MCF 10A (cell line): Measurements from ENCODE around the gene NFAT5. TPM values are rescaled to one million over a fixed set of nuclear protein-coding genes. Genes with fewer than 3 reads are reported as not detected.

Experiments used
- BruUV-seq: library from RNA; stranded (reverse); fragments of 400-500 nt; replicated peaks from 2 replicates; lab custom pipeline; 2021; lab: Mats Ljungman, UMichigan
- CTCF ChIA-PET: fragments of 300-600 bp; sonication (Branson Sonifier 250); formaldehyde crosslinking; extraction: SDS; loops from one replicate; lab custom pipeline; 2021; ENCODE audit warnings: antibody characterized with exemption, inconsistent platforms; lab: Yijun Ruan, JAX
- POLR2A ChIA-PET: fragments of 300-600, 350-650 bp; sonication (Branson Sonifier 250); formaldehyde crosslinking; extraction: SDS; loops from one replicate; lab custom pipeline; 2020; ENCODE audit warnings: antibody characterized with exemption, inconsistent platforms; lab: Yijun Ruan, JAX
- DNase-seq: peaks from one replicate; pipeline ENCODE4 v3.0.0-alpha.2; 2018; ENCODE audit not compliant: unreplicated experiment
- H3K27ac Mint-ChIP-seq: one replicate; pipeline ENCODE4 v1.8.0; 2022; ENCODE audit warnings: mild to moderate bottlenecking, low read depth, mixed read lengths; ENCODE audit not compliant: unreplicated experiment
- H3K27me3 Mint-ChIP-seq: one replicate; pipeline ENCODE4 v1.8.0; 2022; ENCODE audit warnings: mixed read lengths; ENCODE audit not compliant: insufficient read depth, unreplicated experiment
- H3K36me3 Mint-ChIP-seq: one replicate; pipeline ENCODE4 v1.8.0; 2022; ENCODE audit warnings: mild to moderate bottlenecking, moderate library complexity, mixed read lengths; ENCODE audit not compliant: insufficient read depth, unreplicated experiment
- H3K4me1 Mint-ChIP-seq: one replicate; pipeline ENCODE4 v1.8.0; 2022; ENCODE audit warnings: mixed read lengths; ENCODE audit not compliant: insufficient read depth, unreplicated experiment
- H3K4me3 Mint-ChIP-seq: one replicate; pipeline ENCODE4 v1.8.0; 2022; ENCODE audit warnings: mild to moderate bottlenecking, moderate library complexity, mixed read lengths; ENCODE audit not compliant: unreplicated experiment
- H3K9me3 Mint-ChIP-seq: one replicate; pipeline ENCODE4 v1.8.0; 2022; ENCODE audit warnings: mixed read lengths; ENCODE audit not compliant: unreplicated experiment
- intact Hi-C: fragments of 100-400 bp; cut with micrococcal nuclease; formaldehyde crosslinking; loops from 2 replicates; pipeline ENCODE4 v1.14.1; 2022
- total RNA-seq: library from RNA; stranded (reverse); gene quantifications from 2 replicates; pipeline ENCODE4 v1.2.3, GENCODE V29; 2022
- TF ChIP-seq, protein P1 (sequence below): fragments of 200-600 bp; IDR thresholded peaks from one replicate; pipeline ENCODE4 v1.8.0; 2022; ENCODE audit warnings: antibody characterized with exemption, mild to moderate bottlenecking; ENCODE audit not compliant: unreplicated experiment

Gene NFAT5
- total RNA-seq, 1 experiment from 2014 or later: 46.4 TPM

GRCh38 chr16:69561901-69562300 lies 3.9 kb upstream of the NFAT5 start:
- TF ChIP-seq, protein P1, sequence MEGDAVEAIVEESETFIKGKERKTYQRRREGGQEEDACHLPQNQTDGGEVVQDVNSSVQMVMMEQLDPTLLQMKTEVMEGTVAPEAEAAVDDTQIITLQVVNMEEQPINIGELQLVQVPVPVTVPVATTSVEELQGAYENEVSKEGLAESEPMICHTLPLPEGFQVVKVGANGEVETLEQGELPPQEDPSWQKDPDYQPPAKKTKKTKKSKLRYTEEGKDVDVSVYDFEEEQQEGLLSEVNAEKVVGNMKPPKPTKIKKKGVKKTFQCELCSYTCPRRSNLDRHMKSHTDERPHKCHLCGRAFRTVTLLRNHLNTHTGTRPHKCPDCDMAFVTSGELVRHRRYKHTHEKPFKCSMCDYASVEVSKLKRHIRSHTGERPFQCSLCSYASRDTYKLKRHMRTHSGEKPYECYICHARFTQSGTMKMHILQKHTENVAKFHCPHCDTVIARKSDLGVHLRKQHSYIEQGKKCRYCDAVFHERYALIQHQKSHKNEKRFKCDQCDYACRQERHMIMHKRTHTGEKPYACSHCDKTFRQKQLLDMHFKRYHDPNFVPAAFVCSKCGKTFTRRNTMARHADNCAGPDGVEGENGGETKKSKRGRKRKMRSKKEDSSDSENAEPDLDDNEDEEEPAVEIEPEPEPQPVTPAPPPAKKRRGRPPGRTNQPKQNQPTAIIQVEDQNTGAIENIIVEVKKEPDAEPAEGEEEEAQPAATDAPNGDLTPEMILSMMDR: no peak
- H3K27ac Mint-ChIP-seq: no peak overlapping the region
- no peaks in the 10 kb centered on the region for H3K27me3 Mint-ChIP-seq
- POLR2A ChIA-PET: interaction anchor here (0.6 kb wide), 1 partner anchor 18 kb away, joined by 3 read pairs; no protein-coding TSS in a partner anchor
- no peaks in the 10 kb centered on the region for H3K9me3 Mint-ChIP-seq
- H3K4me1 Mint-ChIP-seq: no peaks in the 10 kb centered on the region
- DNase-seq: peak; percentile 19
- no peak overlapping the region for H3K4me3 Mint-ChIP-seq
- BruUV-seq: no TSS peak
- CTCF ChIA-PET: no interaction called here
- intact Hi-C loops: loop anchor here (10.0 kb wide), 1 partner anchor 87 kb away; no protein-coding TSS in a partner anchor
- H3K36me3 Mint-ChIP-seq: no peaks in the 10 kb centered on the region

GRCh38 chr16:69562813-69563212 lies 3.0 kb upstream of the NFAT5 start:
- Mint-ChIP-seq H3K27ac (no peak overlapping the region), H3K27me3 (no peaks in the 10 kb centered on the region), H3K36me3 (peaks cover 1% of the 10 kb centered on the region), H3K9me3 (no peaks in the 10 kb centered on the region), H3K4me1 (no peaks in the 10 kb centered on the region), H3K4me3 (no peak overlapping the region)
- TF ChIP-seq, protein P1: no peak
- POLR2A ChIA-PET: interaction anchor here (0.8 kb wide), 1 partner anchor 32 kb away, joined by 3 read pairs; no protein-coding TSS in a partner anchor
- DNase-seq: no peak
- intact Hi-C loops: loop anchor here (10.0 kb wide), 1 partner anchor 88 kb away; no protein-coding TSS in a partner anchor
- no TSS peak for BruUV-seq
- CTCF ChIA-PET: no interaction called here

DNA sequence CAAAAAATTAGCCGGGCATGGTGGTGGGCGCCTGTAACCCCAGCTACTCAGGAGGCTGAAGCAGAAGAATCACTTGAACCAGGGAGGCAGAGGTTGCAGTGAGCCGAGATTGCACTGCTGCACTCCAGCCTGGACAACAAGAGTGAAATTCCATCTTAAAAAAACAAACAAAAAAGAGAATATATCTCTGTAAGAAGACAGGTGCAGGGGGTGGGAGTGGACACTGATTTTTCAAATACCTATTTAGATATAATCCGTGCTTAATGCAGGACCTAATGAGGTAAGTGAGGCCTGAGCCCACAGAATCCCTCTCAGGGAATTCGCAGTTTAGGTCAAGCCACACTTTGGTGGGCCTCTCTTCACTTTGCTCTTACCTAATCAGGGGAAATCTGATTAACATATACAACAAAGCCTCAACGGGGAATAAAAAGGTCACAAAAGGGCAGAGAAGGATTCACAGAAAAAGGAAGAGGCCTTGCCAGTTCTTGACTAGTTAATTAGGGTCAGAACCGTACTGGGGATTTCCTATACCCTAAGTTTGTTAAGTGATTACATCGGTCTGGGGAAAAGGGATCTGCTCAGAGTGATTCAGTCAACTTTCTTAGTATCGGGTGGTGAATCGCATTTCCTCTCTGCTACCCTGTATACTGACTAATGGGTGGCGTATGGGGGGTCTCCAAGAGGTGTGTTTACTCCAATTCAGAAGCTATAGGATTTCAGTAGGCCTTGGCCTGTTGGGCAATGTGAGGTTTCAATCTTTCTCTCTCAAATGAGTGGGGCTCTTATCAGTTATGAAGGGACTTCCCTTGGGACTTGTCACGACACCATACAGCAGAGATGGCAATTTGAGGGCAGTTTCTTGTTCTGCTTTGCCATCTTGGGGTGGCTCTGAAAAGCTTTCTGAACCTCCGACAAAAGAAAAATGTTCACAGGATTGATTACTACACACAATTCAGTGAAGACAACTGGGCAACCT lies 1.9 kb upstream of the NFAT5 start:
- no TSS peak for BruUV-seq
- TF ChIP-seq, protein P1: no peak
- intact Hi-C loops: loop anchor here (10.0 kb wide), 1 partner anchor 89 kb away; no protein-coding TSS in a partner anchor
- peak; percentile 9 for DNase-seq
- H3K9me3 Mint-ChIP-seq: no peaks in the 10 kb centered on the region
- peak overlapping the region; percentile 98 for H3K27ac Mint-ChIP-seq
- ChIA-PET POLR2A (interaction anchor here (0.6 to 3.9 kb wide), 21 partner anchors 7 to 235 kb away, joined by 3 to 23 read pairs (median 4); partner anchors contain the start of genes CYB5B and WWP2), CTCF (interaction anchor here (0.6 to 0.7 kb wide), 3 partner anchors 31 to 440 kb away, joined by 4 to 5 read pairs (median 5); no protein-coding TSS in a partner anchor)
- H3K4me3 Mint-ChIP-seq: peak overlapping the region; percentile 99
- no peaks in the 10 kb centered on the region for H3K27me3 Mint-ChIP-seq
- no peaks in the 10 kb centered on the region for H3K4me1 Mint-ChIP-seq
- peaks cover 10% of the 10 kb centered on the region for H3K36me3 Mint-ChIP-seq
